HK-2 (cell line): ENCODE data around the gene SOX6.

Experiments used
- DNase-seq: peaks from one replicate; pipeline ENCODE4 v3.0.0-alpha.2; 2018; ENCODE audit not compliant: unreplicated experiment

SOX6 gene

GRCh38 chr11:16317712-16318111 lies 38.6 kb downstream of the SOX6 start:
- DNase-seq: no peak

GRCh38 chr11:16313846-16314245 lies 42.5 kb downstream of the SOX6 start:
- no peak for DNase-seq

GRCh38 chr11:16312233-16312765 lies 44.0 kb downstream of the SOX6 start:
- DNase-seq: no peak

- no peak for DNase-seq
Observed at GRCh38 chr11:16311831-16312230, 44.5 kb downstream of the SOX6 start.

GRCh38 chr11:16310943-16311342 lies 45.4 kb downstream of the SOX6 start:
- DNase-seq: no peak

GRCh38 chr11:16309226-16309625 lies 47.1 kb downstream of the SOX6 start:
- DNase-seq: no peak

GRCh38 chr11:16301462-16301861 lies 54.9 kb downstream of the SOX6 start:
- no peak for DNase-seq

- no peak for DNase-seq
Observed at GRCh38 chr11:16299884-16300782, 56.2 kb downstream of the SOX6 start.

- DNase-seq: no peak
Observed at GRCh38 chr11:16299390-16299789, 57.0 kb downstream of the SOX6 start.

GRCh38 chr11:16297332-16297731 lies 59.0 kb downstream of the SOX6 start:
- DNase-seq: no peak

GRCh38 chr11:16296273-16296672 lies 60.1 kb downstream of the SOX6 start:
- DNase-seq: no peak

GRCh38 chr11:16295592-16295991 lies 60.8 kb downstream of the SOX6 start:
- DNase-seq: no peak

- no peak for DNase-seq
Observed at GRCh38 chr11:16293204-16293681, 63.1 kb downstream of the SOX6 start.

GRCh38 chr11:16292167-16292859 lies 64.0 kb downstream of the SOX6 start:
- DNase-seq: no peak

GRCh38 chr11:16291729-16292128 lies 64.6 kb downstream of the SOX6 start:
- DNase-seq: no peak

- DNase-seq: no peak
Observed at GRCh38 chr11:16289541-16289940, 66.8 kb downstream of the SOX6 start.

- DNase-seq: no peak
Observed at GRCh38 chr11:16287630-16288280, 68.6 kb downstream of the SOX6 start.

- DNase-seq: no peak
Observed at GRCh38 chr11:16286095-16286494, 70.3 kb downstream of the SOX6 start.

GRCh38 chr11:16280256-16280682 lies 76.1 kb downstream of the SOX6 start:
- no peak for DNase-seq

GRCh38 chr11:16279524-16279923 lies 76.8 kb downstream of the SOX6 start:
- no peak for DNase-seq

- no peak for DNase-seq
Observed at GRCh38 chr11:16278979-16279378, 77.4 kb downstream of the SOX6 start.

- no peak for DNase-seq
Observed at GRCh38 chr11:16278273-16278672, 78.1 kb downstream of the SOX6 start.
